HG02759 (cell line): Measurements from ENCODE around the gene ODAD3.
"Not testable (repeated sequence)": the region's sequence is repeated elsewhere in the genome, so short reads cannot be mapped to it uniquely, and the experiment has no call there.

Source experiments
- ATAC-seq: cut with Tn5 transposase; IDR thresholded peaks from one replicate; pipeline ENCODE4 v1.9.1; 2021; ENCODE audit warnings: mild to moderate bottlenecking, moderate library complexity; ENCODE audit not compliant: unreplicated experiment

ODAD3 gene

GRCh38 chr19:11461453-11461852 lies 26.5 kb upstream of the ODAD3 start:
- ATAC-seq, result no peak

- ATAC-seq, result no peak
These were observed 25.3 kb upstream of the ODAD3 start for GRCh38 chr19:11460207-11460606.

- ATAC-seq, result not testable (repeated sequence)
These were observed 24.0 kb upstream of the ODAD3 start for GRCh38 chr19:11458912-11459311.

DNA sequence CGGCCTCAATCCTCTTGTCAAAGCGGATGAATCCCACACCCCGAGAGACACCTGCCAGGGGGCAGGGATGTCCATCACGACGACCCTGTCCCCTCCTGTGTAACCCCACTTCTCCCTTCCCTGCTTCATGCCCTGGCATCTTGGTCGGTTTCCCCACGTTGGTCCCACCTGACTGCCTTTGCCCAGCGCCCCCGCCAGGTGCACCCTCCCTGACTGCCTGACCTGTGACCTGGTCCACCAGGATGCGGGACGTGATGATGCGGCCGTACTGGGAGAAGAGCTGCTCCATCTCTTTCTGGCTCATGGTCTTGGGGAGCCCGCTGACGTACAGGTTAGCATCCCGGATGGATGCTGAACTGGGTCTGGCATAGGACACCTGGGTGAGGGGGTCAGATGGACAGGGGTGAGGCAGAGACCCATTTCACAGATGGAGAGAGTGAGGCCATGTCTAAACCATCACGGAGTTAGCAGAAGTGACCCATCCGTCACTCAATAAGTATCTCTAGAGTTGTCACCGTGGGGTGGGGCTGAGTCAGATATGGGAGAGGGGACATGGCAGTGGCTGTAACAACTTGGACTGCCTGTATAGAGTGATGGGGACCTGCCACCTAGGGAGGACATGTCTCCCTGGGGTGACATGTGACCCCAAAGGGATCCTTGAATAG lies 23.4 kb upstream of the ODAD3 start:
- ATAC-seq, result no peak

- no peak for ATAC-seq
These were observed 22.9 kb upstream of the ODAD3 start for GRCh38 chr19:11457831-11458230.

- no peak for ATAC-seq
These were observed 22.2 kb upstream of the ODAD3 start for GRCh38 chr19:11457115-11457514.

- no peak for ATAC-seq
These were observed 21.7 kb upstream of the ODAD3 start for GRCh38 chr19:11456659-11457058.

DNA sequence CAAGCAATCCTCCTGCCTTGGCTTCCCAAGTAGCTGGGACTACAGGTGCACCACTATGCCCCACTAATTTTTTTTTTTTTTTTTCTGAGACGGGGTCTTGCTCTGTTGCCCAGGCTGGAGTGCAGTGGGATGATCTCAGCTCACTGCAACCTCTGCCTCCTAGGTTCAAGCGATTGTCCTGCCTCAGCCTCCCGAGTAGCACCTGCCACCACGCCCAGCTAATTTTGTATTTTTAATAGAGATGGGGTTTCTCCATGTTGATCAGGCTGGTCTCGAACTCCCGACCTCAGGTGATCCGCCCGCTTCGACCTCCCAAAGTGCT lies 20.3 kb upstream of the ODAD3 start:
- not testable (repeated sequence) for ATAC-seq

GRCh38 chr19:11453468-11454341 lies 18.8 kb upstream of the ODAD3 start:
- no peak for ATAC-seq

GRCh38 chr19:11452620-11453310 lies 17.8 kb upstream of the ODAD3 start:
- no peak for ATAC-seq

- ATAC-seq, result no peak
These were observed 17.1 kb upstream of the ODAD3 start for GRCh38 chr19:11451871-11452619.

DNA sequence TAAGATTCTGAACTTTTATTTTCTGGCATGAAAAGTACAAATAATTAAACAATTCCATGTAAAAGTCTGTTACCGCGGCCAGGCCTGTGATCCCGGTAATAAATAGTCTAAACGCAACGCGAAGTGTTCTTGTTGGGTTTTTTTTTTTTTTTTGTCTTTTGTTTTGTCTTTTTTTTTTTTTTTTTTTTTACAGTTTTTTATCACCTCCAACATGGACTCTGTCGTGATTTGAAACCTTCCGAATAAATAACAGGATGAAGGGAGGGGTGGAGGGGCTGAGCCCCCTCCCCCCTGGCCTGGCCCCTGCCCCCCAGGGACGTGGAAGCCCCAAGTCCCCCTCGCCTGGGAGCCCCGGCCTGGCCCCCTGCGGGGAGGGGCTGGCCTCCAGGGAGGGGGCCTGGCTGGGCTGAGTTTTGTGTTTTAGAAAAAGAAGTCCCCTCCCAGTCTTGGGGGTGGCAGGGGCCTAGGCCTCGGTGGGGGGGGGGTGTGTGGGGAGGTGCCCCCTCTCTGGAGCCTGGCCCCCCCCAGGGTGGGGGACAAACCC lies 16.5 kb upstream of the ODAD3 start:
- no peak for ATAC-seq

DNA sequence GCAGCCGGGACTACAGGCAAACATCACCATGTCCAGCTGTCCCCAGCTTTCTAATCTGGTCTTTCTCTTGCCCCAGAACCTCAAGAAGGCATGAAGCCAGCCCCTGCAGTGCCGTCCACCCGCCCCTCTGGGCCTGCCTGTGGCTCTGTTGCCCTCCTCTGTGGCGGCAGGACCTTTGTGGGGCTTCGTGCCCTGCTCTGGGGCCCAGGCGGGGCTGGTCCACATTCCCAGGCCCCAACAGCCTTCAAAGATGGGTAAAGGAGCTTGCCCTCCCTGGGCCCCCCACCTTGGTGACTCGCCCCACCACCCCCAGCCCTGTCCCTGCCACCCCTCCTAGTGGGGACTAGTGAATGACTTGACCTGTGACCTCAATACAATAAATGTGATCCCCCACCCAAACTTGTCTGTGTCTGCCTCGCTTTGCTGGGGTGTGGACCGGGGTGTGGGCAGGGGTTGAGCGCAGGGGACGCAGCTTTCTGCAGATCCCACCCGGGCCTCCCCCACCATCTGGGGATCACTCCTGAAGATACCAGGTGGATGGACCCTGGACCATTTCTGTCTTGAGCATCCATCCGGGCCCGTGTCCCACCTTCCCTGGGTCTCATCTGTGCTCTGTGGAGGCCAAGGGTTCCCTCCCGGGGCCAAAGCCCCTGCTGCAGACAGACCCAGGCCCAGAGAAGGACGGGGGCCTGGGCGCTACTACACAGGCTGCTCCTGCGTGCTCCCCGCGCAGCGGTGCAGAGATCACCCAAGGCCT lies 15.8 kb upstream of the ODAD3 start:
- ATAC-seq, result no peak

DNA sequence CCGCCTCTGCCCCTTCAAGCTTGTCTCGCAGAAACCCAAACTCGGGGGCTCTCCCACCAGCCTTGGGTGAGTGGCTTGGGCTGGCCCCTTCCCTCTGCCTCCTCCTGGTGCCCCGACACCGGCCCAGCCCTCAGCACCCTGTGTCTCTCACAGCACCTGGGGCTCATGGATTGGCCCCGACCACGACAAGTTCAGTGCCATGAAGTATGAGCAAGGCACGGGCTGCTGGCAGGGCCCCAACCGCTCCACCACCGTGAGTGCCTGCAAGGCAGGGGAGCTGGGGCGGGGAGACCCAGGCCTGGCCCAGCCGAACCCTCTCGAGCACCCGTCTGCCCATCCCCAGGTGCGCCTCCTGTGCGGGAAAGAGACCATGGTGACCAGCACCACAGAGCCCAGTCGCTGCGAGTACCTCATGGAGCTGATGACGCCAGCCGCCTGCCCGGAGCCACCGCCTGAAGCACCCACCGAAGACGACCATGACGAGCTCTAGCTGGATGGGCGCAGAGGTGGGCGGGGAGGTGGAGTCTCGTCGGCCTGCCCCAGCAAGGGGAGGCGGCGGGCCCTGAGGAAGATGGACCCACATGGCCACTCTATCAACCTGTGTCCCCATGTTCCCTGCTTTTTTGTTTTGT lies 14.1 kb upstream of the ODAD3 start:
- no peak for ATAC-seq

DNA sequence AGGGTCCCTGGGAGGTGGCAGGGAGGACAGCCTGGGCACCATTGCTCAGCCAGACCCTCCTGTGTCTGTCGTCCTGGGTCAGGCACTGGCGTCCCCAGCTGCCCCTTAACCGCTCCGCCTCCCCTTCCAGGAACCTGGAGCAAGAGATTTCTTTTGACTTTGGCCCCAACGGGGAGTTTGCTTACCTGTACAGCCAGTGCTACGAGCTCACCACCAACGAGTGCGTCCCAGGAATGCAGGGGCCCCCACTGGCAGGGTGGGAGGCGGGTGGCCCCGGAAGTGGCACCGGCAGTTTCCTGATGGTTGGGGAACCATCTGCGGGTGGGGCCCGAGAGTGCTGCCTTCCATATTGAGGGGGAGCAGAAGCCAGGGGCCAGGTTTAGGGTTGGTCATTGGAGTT lies 13.5 kb upstream of the ODAD3 start:
- no peak for ATAC-seq

GRCh38 chr19:11447347-11448262 lies 12.7 kb upstream of the ODAD3 start:
- ATAC-seq, result no peak

GRCh38 chr19:11446652-11447301 lies 11.9 kb upstream of the ODAD3 start:
- no peak for ATAC-seq

- ATAC-seq, result no peak
These were observed 11.3 kb upstream of the ODAD3 start for GRCh38 chr19:11446271-11446651.
